ENCODE results near the gene CDC25B. TPM values are rescaled to one million over a fixed set of nuclear protein-coding genes. Genes with fewer than 3 reads are reported as not detected.

Gene CDC25B
- total and polyA plus RNA-seq, 2 of the 13 experiments (the other 11 are each of a cell fraction or from before 2014, with no cell fraction given): 14.5 to 19.4 TPM

DNA sequence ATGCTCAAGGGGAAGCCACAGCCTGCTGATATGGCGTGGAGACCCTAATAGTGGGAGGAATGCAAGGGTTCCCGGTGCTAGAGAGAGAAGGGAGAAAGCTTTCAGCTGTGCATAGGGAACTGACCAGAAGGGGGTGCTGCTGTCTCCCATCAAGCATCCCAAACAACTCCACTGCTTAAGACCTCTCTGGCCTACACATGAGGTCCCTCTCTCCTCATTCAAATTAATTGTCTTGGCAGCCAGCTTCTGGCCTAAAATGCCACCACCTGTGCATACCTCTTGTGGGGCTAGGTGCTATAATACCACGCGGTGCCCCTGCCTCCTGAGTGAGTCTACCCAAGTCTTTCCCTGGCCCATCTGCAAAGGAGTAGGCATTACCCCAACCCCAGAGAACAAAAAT is 43.0 kb upstream of the CDC25B start (continued):
- TF ChIP-seq NFKBIZ (CRISPR knock-in tag; IDR thresholded peaks at IDR 0.05) (no peak), ZNF501 (CRISPR knock-in tag; IDR thresholded peaks at IDR 0.05) (peak; percentile 34; the same call in 1 of the 2 replicates), ZNF432 (CRISPR knock-in tag; IDR thresholded peaks at IDR 0.05; ENCODE audit: borderline replicate concordance) (no peak), IRF2 (CRISPR knock-in tag; IDR thresholded peaks at IDR 0.05) (peak; percentile 27; the same call in 1 of the 2 replicates), KMT2A (CRISPR knock-in tag; IDR thresholded peaks at IDR 0.05) (peak; percentile 36; the same call in 1 of the 2 replicates), KDM1A (CRISPR knock-in tag; IDR thresholded peaks at IDR 0.05) (no peak), REXO4 (CRISPR knock-in tag; IDR thresholded peaks at IDR 0.05; ENCODE audit: borderline replicate concordance) (no peak), SP4 (CRISPR knock-in tag; IDR thresholded peaks at IDR 0.05) (no peak), ZNF441 (CRISPR knock-in tag; IDR thresholded peaks at IDR 0.05; ENCODE audit: borderline replicate concordance) (peak; percentile 57; the same call in 1 of the 2 replicates), TOE1 (CRISPR knock-in tag; IDR thresholded peaks at IDR 0.05) (no peak), FOSL1 (CRISPR knock-in tag; IDR thresholded peaks at IDR 0.05; ENCODE audit: borderline replicate concordance) (no peak), ZFY (CRISPR knock-in tag; IDR thresholded peaks at IDR 0.05) (peak; percentile 27; the same call in 1 of the 2 replicates)
- TF ChIP-seq, protein P1, sequence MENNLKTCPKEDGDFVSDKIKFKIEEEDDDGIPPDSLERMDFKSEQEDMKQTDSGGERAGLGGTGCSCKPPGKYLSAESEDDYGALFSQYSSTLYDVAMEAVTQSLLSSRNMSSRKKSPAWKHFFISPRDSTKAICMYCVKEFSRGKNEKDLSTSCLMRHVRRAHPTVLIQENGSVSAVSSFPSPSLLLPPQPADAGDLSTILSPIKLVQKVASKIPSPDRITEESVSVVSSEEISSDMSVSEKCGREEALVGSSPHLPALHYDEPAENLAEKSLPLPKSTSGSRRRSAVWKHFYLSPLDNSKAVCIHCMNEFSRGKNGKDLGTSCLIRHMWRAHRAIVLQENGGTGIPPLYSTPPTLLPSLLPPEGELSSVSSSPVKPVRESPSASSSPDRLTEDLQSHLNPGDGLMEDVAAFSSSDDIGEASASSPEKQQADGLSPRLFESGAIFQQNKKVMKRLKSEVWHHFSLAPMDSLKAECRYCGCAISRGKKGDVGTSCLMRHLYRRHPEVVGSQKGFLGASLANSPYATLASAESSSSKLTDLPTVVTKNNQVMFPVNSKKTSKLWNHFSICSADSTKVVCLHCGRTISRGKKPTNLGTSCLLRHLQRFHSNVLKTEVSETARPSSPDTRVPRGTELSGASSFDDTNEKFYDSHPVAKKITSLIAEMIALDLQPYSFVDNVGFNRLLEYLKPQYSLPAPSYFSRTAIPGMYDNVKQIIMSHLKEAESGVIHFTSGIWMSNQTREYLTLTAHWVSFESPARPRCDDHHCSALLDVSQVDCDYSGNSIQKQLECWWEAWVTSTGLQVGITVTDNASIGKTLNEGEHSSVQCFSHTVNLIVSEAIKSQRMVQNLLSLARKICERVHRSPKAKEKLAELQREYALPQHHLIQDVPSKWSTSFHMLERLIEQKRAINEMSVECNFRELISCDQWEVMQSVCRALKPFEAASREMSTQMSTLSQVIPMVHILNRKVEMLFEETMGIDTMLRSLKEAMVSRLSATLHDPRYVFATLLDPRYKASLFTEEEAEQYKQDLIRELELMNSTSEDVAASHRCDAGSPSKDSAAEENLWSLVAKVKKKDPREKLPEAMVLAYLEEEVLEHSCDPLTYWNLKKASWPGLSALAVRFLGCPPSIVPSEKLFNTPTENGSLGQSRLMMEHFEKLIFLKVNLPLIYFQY (CRISPR knock-in tag; IDR thresholded peaks at IDR 0.05; ENCODE audit: borderline replicate concordance): 0 out of 2 replicates have a peak, but pooled peaks have one; percentile 31
- TF ChIP-seq, protein P2, sequence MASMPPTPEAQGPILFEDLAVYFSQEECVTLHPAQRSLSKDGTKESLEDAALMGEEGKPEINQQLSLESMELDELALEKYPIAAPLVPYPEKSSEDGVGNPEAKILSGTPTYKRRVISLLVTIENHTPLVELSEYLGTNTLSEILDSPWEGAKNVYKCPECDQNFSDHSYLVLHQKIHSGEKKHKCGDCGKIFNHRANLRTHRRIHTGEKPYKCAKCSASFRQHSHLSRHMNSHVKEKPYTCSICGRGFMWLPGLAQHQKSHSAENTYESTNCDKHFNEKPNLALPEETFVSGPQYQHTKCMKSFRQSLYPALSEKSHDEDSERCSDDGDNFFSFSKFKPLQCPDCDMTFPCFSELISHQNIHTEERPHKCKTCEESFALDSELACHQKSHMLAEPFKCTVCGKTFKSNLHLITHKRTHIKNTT (CRISPR knock-in tag; IDR thresholded peaks at IDR 0.05): no peak
- TF ChIP-seq, protein P3, sequence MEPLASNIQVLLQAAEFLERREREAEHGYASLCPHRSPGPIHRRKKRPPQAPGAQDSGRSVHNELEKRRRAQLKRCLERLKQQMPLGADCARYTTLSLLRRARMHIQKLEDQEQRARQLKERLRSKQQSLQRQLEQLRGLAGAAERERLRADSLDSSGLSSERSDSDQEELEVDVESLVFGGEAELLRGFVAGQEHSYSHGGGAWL (CRISPR knock-in tag; IDR thresholded peaks at IDR 0.05): peak; percentile 47; the same call in 1 of the 2 replicates
- TF ChIP-seq, protein P4, sequence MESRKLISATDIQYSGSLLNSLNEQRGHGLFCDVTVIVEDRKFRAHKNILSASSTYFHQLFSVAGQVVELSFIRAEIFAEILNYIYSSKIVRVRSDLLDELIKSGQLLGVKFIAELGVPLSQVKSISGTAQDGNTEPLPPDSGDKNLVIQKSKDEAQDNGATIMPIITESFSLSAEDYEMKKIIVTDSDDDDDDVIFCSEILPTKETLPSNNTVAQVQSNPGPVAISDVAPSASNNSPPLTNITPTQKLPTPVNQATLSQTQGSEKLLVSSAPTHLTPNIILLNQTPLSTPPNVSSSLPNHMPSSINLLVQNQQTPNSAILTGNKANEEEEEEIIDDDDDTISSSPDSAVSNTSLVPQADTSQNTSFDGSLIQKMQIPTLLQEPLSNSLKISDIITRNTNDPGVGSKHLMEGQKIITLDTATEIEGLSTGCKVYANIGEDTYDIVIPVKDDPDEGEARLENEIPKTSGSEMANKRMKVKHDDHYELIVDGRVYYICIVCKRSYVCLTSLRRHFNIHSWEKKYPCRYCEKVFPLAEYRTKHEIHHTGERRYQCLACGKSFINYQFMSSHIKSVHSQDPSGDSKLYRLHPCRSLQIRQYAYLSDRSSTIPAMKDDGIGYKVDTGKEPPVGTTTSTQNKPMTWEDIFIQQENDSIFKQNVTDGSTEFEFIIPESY (CRISPR knock-in tag; IDR thresholded peaks at IDR 0.05): peak; percentile 47
- TF ChIP-seq, protein P5, sequence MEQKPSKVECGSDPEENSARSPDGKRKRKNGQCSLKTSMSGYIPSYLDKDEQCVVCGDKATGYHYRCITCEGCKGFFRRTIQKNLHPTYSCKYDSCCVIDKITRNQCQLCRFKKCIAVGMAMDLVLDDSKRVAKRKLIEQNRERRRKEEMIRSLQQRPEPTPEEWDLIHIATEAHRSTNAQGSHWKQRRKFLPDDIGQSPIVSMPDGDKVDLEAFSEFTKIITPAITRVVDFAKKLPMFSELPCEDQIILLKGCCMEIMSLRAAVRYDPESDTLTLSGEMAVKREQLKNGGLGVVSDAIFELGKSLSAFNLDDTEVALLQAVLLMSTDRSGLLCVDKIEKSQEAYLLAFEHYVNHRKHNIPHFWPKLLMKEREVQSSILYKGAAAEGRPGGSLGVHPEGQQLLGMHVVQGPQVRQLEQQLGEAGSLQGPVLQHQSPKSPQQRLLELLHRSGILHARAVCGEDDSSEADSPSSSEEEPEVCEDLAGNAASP (CRISPR knock-in tag; IDR thresholded peaks at IDR 0.05; ENCODE audit: borderline replicate concordance): no peak
- TF ChIP-seq, protein P6, sequence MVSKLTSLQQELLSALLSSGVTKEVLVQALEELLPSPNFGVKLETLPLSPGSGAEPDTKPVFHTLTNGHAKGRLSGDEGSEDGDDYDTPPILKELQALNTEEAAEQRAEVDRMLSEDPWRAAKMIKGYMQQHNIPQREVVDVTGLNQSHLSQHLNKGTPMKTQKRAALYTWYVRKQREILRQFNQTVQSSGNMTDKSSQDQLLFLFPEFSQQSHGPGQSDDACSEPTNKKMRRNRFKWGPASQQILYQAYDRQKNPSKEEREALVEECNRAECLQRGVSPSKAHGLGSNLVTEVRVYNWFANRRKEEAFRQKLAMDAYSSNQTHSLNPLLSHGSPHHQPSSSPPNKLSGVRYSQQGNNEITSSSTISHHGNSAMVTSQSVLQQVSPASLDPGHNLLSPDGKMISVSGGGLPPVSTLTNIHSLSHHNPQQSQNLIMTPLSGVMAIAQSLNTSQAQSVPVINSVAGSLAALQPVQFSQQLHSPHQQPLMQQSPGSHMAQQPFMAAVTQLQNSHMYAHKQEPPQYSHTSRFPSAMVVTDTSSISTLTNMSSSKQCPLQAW (CRISPR knock-in tag; IDR thresholded peaks at IDR 0.05): peak; percentile 58; the same call in 1 of the 2 replicates

Measured in HepG2 (cell line).